ENCODE measurements around the gene BDKRB1.
"Not testable (repeated sequence)": the region's sequence is repeated elsewhere in the genome, so short reads cannot be mapped to it uniquely, and the experiment has no call there.

BDKRB1 gene

DNA sequence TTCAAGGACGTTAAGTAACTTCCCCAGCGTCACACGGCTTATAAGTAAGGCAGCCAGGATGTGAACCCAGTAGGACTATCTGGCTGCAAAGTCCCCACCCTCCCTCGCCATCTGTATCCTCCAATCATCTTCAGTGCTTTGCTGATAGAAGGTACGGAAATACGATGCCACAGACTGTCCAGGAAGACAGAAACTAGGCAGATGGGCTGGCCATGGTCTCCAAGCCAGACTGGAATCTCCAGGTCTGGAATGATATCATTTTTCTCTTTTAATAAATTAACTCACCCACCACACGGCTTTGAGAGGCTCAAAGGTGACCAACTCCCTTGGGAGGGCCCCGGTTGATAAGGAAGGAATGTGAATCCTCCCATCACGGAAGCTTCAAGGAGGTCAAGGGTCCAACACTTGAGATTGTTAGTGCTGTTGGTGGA, 16.3 kb upstream of the BDKRB1 start:
- DNase-seq (ENCODE audit: low read depth): no peak
- no peak overlapping the region for H3K4me3 ChIP-seq (ENCODE audit: control insufficient read depth, low read depth, low read length)
- TF ChIP-seq, protein P1, sequence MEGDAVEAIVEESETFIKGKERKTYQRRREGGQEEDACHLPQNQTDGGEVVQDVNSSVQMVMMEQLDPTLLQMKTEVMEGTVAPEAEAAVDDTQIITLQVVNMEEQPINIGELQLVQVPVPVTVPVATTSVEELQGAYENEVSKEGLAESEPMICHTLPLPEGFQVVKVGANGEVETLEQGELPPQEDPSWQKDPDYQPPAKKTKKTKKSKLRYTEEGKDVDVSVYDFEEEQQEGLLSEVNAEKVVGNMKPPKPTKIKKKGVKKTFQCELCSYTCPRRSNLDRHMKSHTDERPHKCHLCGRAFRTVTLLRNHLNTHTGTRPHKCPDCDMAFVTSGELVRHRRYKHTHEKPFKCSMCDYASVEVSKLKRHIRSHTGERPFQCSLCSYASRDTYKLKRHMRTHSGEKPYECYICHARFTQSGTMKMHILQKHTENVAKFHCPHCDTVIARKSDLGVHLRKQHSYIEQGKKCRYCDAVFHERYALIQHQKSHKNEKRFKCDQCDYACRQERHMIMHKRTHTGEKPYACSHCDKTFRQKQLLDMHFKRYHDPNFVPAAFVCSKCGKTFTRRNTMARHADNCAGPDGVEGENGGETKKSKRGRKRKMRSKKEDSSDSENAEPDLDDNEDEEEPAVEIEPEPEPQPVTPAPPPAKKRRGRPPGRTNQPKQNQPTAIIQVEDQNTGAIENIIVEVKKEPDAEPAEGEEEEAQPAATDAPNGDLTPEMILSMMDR (conservative IDR thresholded peaks at IDR 0.05; ENCODE audit: control insufficient read depth, insufficient read depth, low read depth, low read length): no peak

DNA sequence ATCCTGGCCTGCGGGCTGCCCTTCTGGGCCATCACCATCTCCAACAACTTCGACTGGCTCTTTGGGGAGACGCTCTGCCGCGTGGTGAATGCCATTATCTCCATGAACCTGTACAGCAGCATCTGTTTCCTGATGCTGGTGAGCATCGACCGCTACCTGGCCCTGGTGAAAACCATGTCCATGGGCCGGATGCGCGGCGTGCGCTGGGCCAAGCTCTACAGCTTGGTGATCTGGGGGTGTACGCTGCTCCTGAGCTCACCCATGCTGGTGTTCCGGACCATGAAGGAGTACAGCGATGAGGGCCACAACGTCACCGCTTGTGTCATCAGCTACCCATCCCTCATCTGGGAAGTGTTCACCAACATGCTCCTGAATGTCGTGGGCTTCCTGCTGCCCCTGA, 15.4 kb upstream of the BDKRB1 start:
- no peak for DNase-seq (ENCODE audit: low read depth)
- TF ChIP-seq, protein P1 (conservative IDR thresholded peaks at IDR 0.05; ENCODE audit: control insufficient read depth, insufficient read depth, low read depth, low read length): no peak
- H3K4me3 ChIP-seq (ENCODE audit: control insufficient read depth, low read depth, low read length): no peak overlapping the region

DNA sequence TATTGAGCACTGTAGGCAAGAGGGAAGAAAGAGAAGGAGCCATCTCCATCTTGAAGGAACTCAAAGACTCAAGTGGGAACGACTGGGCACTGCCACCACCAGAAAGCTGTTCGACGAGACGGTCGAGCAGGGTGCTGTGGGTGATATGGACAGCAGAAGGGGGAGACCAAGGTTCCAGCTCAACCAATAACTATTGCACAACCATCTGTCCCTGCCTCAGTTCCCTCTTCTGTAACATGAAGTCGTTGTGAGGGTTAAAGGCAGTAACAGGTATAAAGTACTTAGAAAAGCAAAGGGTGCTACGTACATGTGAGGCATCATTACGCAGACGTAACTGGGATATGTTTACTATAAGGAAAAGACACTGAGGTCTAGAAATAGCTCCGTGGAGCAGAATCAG, 13.9 kb upstream of the BDKRB1 start:
- TF ChIP-seq, protein P1 (conservative IDR thresholded peaks at IDR 0.05; ENCODE audit: control insufficient read depth, insufficient read depth, low read depth, low read length): no peak
- DNase-seq (ENCODE audit: low read depth): no peak
- H3K4me3 ChIP-seq (ENCODE audit: control insufficient read depth, low read depth, low read length): no peak overlapping the region

DNA sequence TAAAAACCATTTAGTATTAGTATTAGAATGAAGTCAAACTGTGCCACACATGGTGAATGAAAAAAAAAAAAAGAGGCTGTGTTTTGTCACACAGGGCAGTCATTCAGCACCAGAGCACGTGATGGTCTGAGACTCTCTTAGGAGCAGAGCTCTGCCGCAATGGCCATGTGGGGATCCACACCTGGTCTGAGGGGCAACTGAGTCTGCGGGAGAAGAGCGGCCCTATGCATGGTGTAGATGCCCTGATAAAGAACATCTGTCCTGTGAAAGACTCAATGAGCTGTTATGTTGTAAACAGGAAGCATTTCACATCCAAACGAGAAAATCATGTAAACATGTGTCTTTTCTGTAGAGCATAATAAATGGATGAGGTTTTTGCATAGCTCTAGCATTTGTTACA, 12.2 kb upstream of the BDKRB1 start:
- TF ChIP-seq, protein P1 (conservative IDR thresholded peaks at IDR 0.05; ENCODE audit: control insufficient read depth, insufficient read depth, low read depth, low read length): no peak
- no peak overlapping the region for H3K4me3 ChIP-seq (ENCODE audit: control insufficient read depth, low read depth, low read length)
- no peak for DNase-seq (ENCODE audit: low read depth)

DNA sequence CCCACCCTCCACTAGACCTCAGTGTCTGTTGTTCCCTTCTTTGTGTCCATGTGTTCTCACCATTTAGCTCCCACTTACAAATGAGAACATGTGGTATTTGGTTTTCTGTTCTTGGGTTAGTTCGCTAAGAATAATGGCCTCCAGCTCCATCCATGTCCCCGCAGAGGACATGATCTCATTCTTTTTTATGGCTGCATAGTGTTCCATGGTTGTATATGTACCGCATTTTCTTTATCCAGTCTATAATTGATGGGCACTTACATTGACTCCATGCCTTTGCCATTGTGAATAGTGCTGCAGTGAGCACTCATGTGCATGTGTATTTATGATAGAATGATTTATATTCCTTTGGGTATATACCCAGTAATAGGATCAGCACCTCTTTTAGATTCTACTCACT, 10.9 kb upstream of the BDKRB1 start:
- H3K4me3 ChIP-seq (ENCODE audit: control insufficient read depth, low read depth, low read length); DNase-seq (ENCODE audit: low read depth): not testable (repeated sequence)

DNA sequence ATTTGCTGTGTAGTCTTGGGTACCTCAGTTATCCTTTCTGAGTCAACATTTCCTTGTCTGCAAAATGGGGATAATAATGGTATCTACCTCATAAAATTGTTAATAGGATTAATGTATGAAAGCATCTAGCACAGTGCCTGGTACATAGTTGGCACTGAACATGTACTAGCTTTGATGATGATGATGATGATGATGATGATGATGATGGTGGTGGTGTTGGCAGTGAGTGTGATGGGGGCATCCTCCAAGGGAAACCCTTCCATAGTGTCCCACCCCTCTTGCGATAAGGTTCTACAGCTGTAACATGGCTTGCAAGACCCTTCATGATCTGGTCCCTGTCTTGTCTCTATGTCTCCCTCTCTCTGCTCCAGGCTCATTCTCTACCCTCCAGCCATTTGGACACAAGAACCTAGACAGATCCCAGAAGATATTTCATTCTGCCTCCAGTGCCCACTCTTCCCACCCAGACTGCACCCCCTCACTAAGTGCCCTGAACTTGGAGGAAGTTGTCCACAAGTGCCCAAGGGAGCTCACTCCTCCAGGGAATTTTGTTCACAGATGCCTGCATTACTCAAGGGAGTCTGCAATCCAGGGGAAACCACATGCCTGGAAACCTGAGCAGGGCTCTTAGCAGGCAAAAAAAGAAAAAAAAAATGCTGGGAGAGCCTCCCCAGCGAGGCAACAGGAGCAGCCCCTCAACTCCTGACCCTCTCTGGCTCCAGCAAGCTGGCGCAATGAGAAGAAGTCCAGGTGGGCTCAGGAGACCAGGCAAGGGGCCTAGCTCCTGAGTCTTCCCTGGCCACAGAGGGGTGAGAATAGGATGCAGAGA, 10.1 kb upstream of the BDKRB1 start:
- peak; percentile 82 for DNase-seq (ENCODE audit: low read depth)
- H3K4me3 ChIP-seq (ENCODE audit: control insufficient read depth, low read depth, low read length): no peak overlapping the region
- TF ChIP-seq, protein P1 (conservative IDR thresholded peaks at IDR 0.05; ENCODE audit: control insufficient read depth, insufficient read depth, low read depth, low read length): no peak

DNA sequence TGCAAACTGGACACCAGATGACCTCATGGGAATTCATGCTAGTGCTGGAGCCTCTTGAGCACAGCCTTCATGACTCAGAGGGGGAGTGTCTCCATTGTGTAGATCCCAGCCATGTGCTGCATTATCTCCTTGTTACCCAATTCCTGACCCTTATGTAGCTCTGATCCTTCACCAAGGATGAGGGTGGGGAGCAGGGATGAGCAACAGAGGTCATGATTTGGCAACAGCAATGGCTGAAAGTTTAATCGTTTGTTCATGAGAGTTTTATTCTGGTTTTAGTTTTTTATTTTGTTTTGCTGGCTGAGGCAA, 9.5 kb upstream of the BDKRB1 start:
- H3K4me3 ChIP-seq (ENCODE audit: control insufficient read depth, low read depth, low read length): no peak overlapping the region
- TF ChIP-seq, protein P1 (conservative IDR thresholded peaks at IDR 0.05; ENCODE audit: control insufficient read depth, insufficient read depth, low read depth, low read length): no peak
- DNase-seq (ENCODE audit: low read depth): peak; percentile 100
